Activated CD8-positive, alpha-beta memory T cell treated with anti-CD3 and anti-CD28 coated beads for 36 hours (primary cell): ENCODE data around the gene TXNDC17. TPM values are rescaled to one million over a fixed set of nuclear protein-coding genes. Genes with fewer than 3 reads are reported as not detected.
"Not testable (repeated sequence)": the region's sequence is repeated elsewhere in the genome, so short reads cannot be mapped to it uniquely, and the experiment has no call there.

Experiments used
- CTCF ChIA-PET: fragments of 350-600 bp; sonication (Branson Sonifier 250); formaldehyde crosslinking; loops from one replicate; lab custom pipeline; 2021; ENCODE audit warnings: antibody characterized with exemption; lab: Charles Lee
- POLR2A ChIA-PET: fragments of 350-600 bp; sonication (Branson Sonifier 250); formaldehyde crosslinking; loops from one replicate; lab custom pipeline; 2021; ENCODE audit warnings: antibody characterized with exemption; lab: Charles Lee
- total RNA-seq, 2 experiments: library from RNA; stranded (reverse); gene quantifications; one replicate each; pipeline ENCODE4 v1.2.3, GENCODE V29; 2021

Gene TXNDC17
- total RNA-seq, 2 experiments from 2014 or later = 121 to 126 TPM

DNA sequence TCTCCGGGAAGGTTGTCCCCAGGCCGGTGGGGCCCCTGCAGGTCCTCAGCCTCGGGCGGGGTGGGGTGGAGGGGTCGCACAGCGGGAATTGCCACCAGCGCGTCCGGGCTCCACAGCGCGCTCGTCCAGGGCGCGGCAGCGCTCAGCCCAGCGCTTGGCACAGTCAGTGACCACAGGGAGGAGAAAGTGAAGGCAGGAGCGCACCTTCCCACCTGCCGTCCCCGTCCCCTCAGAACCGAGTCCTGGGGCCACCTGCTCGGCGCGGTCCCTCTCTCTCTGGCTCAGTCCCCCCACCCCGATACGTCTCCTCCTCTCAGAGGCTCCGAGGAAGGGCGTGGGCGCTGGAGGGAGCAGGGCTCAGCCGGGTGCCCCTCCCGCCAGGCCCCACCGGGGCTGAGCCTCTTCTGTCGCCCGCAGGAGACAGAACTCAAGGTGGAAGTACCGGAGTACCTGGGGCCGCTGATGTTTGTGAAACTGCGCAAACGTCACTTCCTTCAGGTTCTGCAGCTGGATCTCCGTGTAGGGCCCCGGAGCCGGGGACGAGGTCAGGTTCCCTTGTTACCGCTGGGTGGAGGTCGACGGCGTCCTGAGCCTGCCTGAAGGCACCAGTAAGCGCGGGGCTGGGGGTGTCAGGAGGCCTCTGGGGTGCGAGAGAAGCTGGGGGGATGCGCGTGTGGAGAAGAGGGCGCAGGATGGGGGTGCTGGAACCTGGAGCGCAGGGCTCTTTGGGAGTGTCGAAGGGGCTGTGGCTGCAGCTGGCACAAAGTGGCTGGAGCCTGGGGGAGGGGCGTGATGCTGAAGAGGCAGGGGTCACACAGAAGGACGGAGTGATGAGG is 16.2 kb downstream of the TXNDC17 start:
- CTCF ChIA-PET = interaction anchor here (0.6 kb wide), 2 partner anchors 103 to 254 kb away, joined by 3 to 4 read pairs; no protein-coding TSS in a partner anchor

DNA sequence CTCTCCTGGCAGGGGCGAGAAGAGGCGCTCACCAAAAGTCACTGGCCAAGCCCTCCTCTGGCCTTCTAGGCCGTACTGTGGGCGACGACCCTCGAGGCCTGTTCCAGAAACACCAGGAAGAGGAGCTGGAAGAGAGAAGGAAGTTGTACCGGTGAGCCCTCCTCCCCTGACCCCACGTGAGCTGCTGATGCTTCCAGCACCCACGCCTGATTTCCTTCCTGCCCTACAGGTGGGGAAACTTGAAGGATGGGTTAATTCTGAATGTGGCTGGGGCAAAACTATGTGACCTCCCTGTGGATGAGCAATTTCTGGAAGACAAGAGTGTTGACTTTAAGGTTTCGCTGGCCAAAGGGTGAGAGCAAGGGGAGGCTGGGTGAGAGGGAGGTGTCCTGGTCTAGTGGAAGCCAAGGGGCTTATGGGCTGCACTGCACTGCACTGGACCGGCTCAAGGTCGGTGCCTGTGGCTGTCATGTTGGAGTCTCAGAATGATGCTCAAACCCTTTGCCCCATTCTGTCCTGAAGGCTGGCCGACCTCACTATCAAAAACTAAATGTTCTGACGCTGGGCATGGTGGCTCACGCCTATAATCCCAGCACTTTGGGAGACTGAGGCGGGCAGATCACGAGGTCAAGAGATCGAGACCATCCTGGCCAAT is 16.9 kb downstream of the TXNDC17 start:
- CTCF ChIA-PET = interaction anchor here (0.6 kb wide), 2 partner anchors 104 to 253 kb away, joined by 3 to 4 read pairs; no protein-coding TSS in a partner anchor
- POLR2A ChIA-PET = no interaction called here

More for the DNA sequence above, 16.2 kb downstream of the TXNDC17 start:
- POLR2A ChIA-PET = not testable (repeated sequence)

GRCh38 chr17:6658411-6658810 is 17.6 kb downstream of the TXNDC17 start:
- CTCF ChIA-PET, POLR2A ChIA-PET: not testable (repeated sequence)

- ChIA-PET CTCF (no interaction called here), POLR2A (no interaction called here)
Observed at GRCh38 chr17:6660101-6660500, 19.2 kb downstream of the TXNDC17 start.

- CTCF ChIA-PET = interaction anchor here (0.7 kb wide), 1 partner anchor 250 kb away, joined by 3 read pairs; no protein-coding TSS in a partner anchor
Observed at GRCh38 chr17:6660805-6661463, 20.1 kb downstream of the TXNDC17 start.

DNA sequence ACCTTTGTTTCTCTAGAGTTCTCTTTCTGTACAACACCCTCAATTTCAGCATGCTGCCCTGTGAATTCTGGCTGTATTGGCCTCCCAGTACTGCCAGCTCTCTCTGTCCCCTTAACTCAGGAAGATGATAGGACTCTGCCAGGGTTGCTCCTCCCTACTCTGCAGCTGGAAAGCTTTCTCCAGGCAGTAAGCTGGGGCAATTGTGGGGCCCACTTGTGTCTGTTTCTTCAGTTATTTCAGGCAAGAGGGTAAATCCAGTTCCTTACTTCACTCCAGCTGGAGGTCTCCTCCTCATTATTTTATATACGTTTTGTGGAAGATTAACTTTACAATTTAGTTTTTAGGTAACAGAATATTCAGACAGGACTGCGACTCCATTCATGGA is 20.6 kb downstream of the TXNDC17 start:
- POLR2A ChIA-PET = interaction anchor here (0.6 kb wide), 1 partner anchor 37 kb away, joined by 3 read pairs; no protein-coding TSS in a partner anchor

More at GRCh38 chr17:6660805-6661463, 20.1 kb downstream of the TXNDC17 start:
- POLR2A ChIA-PET = interaction anchor here (0.6 kb wide), 1 partner anchor 38 kb away, joined by 3 read pairs; no protein-coding TSS in a partner anchor

DNA sequence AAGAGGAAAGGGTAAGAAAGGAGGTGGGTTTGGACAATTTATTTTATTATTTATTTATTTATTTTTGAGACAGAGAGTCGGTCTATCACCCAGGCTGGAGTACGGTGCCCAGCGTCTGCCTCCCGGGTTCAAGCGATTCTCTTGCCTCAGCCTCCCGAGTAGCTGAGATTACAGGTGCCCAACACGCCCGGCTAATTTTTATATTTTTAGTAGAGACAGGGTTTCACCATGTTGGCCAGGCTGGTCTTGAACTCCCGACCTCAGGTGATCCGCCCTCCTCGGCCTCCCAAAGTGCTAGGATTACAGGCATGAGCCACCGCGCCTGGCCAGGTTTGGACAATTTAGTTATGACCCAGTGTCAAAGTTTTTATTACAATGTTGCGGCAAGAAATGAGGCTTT is 22.3 kb downstream of the TXNDC17 start:
- CTCF ChIA-PET, POLR2A ChIA-PET: not testable (repeated sequence)

More for the DNA sequence above, 20.6 kb downstream of the TXNDC17 start:
- CTCF ChIA-PET = interaction anchor here (0.7 to 1.2 kb wide), 2 partner anchors 10 to 249 kb away, joined by 3 read pairs; no protein-coding TSS in a partner anchor

GRCh38 chr17:6666077-6666521 is 25.2 kb downstream of the TXNDC17 start:
- ChIA-PET CTCF (interaction anchor here (0.8 to 1.2 kb wide), 5 partner anchors 16 to 178 kb away, joined by 3 read pairs; no protein-coding TSS in a partner anchor), POLR2A (no interaction called here)

DNA sequence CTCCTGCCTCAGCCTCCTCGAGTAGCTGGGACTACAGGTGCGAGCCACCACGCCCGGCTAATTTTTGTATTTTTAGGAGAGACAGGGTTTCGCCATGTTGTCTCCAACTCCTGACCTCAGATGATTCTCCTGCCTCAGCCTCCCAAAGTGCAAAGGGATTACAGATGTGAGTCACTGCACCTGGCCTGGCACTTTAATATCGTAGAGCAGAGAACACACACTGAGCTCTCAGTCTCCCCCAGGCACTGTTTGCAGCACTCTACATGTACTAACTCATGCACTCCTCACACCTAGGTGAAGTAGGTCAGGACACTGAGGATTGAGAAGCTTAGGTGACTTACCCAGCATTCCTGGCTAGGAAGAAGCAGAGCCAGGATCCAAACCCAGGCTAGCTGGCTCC is 25.7 kb downstream of the TXNDC17 start:
- CTCF ChIA-PET = interaction anchor here (0.7 to 1.2 kb wide), 6 partner anchors 16 to 177 kb away, joined by 3 read pairs; no protein-coding TSS in a partner anchor
- POLR2A ChIA-PET = no interaction called here

- ChIA-PET POLR2A (no interaction called here), CTCF (interaction anchor here (0.7 to 1.0 kb wide), 2 partner anchors 132 to 243 kb away, joined by 3 to 5 read pairs; no protein-coding TSS in a partner anchor)
Observed at GRCh38 chr17:6667516-6667915, 26.7 kb downstream of the TXNDC17 start.

GRCh38 chr17:6668219-6668618 is 27.4 kb downstream of the TXNDC17 start:
- ChIA-PET CTCF (interaction anchor here (1.0 to 1.5 kb wide), 2 partner anchors 132 to 242 kb away, joined by 4 to 5 read pairs; no protein-coding TSS in a partner anchor), POLR2A (no interaction called here)

DNA sequence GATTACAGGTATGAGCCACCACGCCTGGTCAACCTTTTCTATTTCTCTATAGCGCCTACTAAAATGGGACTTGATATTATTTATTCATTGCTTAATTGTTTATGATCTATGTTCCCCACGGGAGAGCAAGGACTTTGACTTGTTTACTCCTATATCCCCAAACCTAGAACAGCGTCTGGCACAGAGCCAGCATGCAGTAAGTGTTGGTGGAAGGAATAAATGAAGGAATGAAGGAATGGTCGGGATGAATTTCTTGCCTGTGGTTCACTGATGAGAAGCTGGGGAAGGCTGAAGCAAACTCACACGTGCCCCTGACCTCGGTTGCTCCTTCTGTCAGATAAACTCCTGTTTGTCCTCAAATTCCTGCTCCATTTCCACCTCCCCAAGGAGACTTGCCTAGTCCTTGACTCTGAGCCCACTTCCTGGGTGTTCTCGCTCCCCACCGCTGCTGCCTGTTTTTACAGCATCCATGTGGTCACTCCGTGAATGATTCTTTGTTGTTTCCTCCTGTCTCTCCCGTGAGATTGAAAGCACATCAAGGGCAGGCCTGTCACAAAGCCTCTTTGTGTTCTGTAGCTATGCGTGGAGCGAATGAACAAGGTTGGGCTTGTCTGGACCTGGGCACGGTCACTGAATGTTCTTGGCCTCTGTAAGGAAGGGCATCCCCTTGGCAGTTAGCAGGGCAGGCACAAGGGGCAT is 28.0 kb downstream of the TXNDC17 start:
- POLR2A ChIA-PET = no interaction called here
- CTCF ChIA-PET = interaction anchor here (1.0 to 1.5 kb wide), 3 partner anchors 130 to 241 kb away, joined by 3 to 5 read pairs (median 4); no protein-coding TSS in a partner anchor

DNA sequence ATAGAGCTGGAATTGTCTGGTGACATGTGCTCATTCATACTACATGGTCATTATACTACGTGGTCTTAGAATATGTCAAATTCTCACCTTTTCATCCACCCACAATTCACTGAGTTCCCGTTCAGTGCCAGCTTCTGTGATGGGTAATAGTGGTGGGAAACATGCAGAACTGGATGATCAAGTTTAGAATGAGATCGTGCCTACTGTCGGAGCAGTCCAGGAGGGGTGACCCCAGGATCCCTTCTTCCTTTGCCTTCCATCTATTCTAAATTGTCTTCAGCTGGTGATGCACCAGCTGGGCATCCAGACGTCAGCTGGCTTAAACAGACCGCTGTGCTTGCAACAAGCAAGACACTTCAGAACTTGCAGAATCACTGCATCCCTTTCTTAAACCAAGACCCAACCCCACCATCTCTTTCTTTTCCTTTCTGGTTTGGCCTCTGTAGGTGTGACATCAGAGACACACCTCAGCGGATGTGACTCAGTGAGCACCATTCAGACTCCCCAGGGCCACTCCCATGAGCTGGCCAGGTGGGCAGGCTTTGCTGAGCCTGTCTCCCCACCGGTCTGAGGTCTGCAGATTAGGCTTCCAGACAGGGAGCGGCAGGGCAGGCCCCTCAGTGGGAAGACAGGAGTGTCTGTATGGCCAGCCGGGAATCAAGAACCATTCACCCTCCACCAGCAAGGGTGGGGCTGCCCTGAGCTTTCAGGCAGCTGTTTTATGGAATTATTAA is 28.8 kb downstream of the TXNDC17 start:
- ChIA-PET CTCF (interaction anchor here (1.5 kb wide), 2 partner anchors 129 to 131 kb away, joined by 3 to 4 read pairs; no protein-coding TSS in a partner anchor), POLR2A (no interaction called here)

DNA sequence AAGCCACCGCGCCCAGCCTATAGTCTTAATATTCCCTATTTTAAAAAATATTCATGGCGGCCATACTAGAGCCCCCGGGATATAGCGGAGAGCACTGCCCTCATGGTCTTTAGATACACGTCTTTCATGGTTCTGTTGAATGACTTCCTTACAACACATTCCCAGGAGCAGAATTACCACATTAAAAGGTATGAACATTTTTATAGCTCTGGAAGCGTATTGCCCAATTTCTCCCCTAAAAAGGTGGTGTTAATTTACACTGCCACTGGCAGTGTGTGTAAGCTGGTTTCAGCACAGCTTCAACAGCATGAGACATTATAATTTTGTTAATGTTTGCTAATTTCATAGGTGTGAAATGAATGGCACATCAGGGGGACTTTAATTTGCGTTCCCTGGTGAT is 29.7 kb downstream of the TXNDC17 start:
- ChIA-PET CTCF (interaction anchor here (0.7 to 1.4 kb wide), 3 partner anchors 8 to 1353 kb away, joined by 3 read pairs; no protein-coding TSS in a partner anchor), POLR2A (no interaction called here)

DNA sequence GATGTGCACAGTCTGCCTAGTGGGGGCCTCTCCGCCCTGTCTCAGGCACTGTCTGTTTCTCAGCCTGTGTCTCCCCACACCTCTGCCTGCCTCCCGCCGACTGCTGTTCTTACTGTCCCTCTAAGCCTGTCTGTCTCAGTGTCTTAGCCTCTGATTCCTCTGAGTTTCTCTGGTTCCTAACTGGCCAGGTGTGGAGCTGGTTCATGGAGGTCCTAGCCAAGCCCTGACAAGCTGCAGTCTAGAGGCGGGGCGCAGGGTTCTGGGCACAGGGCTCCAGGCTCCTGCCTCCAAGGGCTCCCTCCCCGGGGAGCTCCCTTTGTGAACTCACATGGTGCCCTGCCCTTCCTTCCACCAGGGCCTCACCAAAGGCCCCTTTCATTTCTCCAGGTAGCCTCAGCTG is 30.1 kb downstream of the TXNDC17 start:
- POLR2A ChIA-PET = no interaction called here
- CTCF ChIA-PET = interaction anchor here (1.3 to 1.4 kb wide), 2 partner anchors 9 to 12 kb away, joined by 3 read pairs; no protein-coding TSS in a partner anchor

DNA sequence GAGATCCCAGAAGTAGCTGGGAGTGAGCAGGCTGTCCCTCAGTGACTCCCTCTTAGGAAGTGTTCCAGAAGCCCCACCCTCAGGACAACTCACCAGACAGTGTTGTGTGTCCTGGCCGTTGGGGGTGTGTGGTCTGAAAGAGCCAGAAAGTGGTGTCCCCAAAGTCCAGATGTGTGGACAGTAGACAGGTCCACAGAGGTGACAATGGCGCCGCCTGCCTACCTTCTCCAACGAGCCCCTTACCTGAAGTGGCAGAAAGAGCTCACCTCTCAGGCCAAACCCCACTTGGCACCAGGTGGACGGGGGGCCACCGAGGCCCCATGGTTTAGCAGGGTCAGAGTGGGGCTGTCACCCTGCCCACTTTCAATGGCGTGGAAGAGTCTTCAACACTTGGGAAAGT is 30.6 kb downstream of the TXNDC17 start:
- CTCF ChIA-PET = interaction anchor here (1.3 to 1.4 kb wide), 2 partner anchors 9 to 12 kb away, joined by 3 read pairs; no protein-coding TSS in a partner anchor
- POLR2A ChIA-PET = no interaction called here

DNA sequence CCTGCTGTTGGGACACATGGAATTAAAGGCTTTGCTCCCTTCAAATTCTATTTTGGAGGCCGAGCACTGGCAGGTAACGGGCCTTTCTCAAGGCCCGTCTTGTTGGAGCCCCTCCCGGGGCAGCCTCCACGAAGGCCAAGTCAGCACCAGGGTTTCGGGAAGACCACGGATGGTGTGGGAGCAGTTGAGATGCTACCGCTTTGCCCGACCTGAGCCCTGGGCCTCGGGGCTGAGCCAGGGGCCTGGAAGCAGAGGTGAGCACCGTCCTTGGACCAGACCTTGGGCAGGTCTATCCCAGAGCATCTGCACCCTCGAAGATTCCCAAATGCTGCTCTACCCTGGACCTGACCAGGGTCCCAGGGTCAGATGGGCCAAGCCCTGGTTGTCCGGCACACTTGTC is 33.7 kb downstream of the TXNDC17 start:
- POLR2A ChIA-PET = no interaction called here
- CTCF ChIA-PET = no interaction called here
